Measurements from ENCODE around the gene CTTN.

Gene CTTN

DNA sequence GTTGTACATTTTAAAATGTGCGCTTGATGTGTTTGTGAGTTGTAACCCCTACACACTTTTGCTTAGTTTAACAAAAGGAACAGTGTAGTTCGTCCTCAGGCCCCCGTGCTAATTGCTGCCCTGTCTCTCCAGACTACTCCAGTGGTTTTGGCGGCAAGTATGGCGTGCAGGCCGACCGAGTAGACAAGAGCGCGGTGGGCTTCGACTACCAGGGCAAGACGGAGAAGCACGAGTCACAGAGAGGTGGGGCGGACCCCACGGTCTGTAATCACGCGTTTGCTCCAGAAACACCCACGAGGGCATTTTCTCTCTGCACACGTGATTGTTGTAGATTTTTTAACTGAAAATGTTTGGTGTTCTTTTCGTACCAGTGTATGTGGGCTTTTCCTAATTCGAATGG is 18.6 kb downstream of the CTTN start:
- no peak for DNase-seq (ENCODE audit: low spot score)
- TF ChIP-seq, protein P1, sequence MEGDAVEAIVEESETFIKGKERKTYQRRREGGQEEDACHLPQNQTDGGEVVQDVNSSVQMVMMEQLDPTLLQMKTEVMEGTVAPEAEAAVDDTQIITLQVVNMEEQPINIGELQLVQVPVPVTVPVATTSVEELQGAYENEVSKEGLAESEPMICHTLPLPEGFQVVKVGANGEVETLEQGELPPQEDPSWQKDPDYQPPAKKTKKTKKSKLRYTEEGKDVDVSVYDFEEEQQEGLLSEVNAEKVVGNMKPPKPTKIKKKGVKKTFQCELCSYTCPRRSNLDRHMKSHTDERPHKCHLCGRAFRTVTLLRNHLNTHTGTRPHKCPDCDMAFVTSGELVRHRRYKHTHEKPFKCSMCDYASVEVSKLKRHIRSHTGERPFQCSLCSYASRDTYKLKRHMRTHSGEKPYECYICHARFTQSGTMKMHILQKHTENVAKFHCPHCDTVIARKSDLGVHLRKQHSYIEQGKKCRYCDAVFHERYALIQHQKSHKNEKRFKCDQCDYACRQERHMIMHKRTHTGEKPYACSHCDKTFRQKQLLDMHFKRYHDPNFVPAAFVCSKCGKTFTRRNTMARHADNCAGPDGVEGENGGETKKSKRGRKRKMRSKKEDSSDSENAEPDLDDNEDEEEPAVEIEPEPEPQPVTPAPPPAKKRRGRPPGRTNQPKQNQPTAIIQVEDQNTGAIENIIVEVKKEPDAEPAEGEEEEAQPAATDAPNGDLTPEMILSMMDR (IDR thresholded peaks at IDR 0.05; ENCODE audit: extremely low read depth, missing control alignments), result no peak

GRCh38 chr11:70418130-70418529 is 19.8 kb downstream of the CTTN start:
- TF ChIP-seq, protein P1 (IDR thresholded peaks at IDR 0.05; ENCODE audit: extremely low read depth, missing control alignments), result no peak
- DNase-seq (ENCODE audit: low spot score), result no peak

DNA sequence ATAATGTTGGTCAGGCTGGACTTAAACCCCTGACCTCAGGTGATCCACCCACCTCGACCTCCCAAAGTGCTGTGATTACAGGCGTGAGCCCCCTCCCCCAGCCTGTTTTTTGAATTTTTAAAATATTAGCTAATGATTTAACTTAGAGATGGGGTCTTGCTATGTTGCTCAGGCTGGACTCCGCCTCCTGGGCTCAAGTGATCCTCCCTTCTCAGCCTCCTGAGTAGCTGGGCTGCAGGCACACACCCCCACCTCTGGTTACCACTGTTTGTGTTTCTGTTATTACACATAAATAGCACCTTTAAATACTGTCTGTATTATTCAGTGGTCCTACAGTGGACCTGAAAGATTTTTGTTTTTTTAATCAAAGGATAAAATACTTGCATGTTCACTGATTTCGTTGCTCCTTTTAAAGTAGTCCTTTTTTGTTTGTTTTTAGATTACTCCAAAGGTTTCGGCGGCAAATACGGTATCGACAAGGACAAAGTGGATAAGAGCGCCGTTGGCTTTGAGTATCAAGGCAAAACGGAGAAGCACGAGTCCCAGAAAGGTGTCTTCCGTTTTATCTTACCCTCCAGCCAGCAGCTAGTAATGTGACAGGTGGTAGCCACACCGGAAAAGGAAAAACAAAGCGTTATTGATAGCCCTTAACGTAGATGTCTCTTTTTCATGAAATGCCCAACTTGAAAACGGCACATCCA is 21.1 kb downstream of the CTTN start:
- DNase-seq (ENCODE audit: low spot score), result no peak
- TF ChIP-seq, protein P1 (IDR thresholded peaks at IDR 0.05; ENCODE audit: extremely low read depth, missing control alignments), result no peak

- no peak for DNase-seq (ENCODE audit: low spot score)
- TF ChIP-seq, protein P1 (IDR thresholded peaks at IDR 0.05; ENCODE audit: extremely low read depth, missing control alignments), result no peak
Observed at GRCh38 chr11:70420008-70420464, 21.7 kb downstream of the CTTN start.

- TF ChIP-seq, protein P1 (IDR thresholded peaks at IDR 0.05; ENCODE audit: extremely low read depth, missing control alignments), result no peak
- no peak for DNase-seq (ENCODE audit: low spot score)
Observed at GRCh38 chr11:70420496-70420895, 22.2 kb downstream of the CTTN start.

GRCh38 chr11:70421123-70421522 is 22.8 kb downstream of the CTTN start:
- TF ChIP-seq, protein P1 (IDR thresholded peaks at IDR 0.05; ENCODE audit: extremely low read depth, missing control alignments), result no peak

DNA sequence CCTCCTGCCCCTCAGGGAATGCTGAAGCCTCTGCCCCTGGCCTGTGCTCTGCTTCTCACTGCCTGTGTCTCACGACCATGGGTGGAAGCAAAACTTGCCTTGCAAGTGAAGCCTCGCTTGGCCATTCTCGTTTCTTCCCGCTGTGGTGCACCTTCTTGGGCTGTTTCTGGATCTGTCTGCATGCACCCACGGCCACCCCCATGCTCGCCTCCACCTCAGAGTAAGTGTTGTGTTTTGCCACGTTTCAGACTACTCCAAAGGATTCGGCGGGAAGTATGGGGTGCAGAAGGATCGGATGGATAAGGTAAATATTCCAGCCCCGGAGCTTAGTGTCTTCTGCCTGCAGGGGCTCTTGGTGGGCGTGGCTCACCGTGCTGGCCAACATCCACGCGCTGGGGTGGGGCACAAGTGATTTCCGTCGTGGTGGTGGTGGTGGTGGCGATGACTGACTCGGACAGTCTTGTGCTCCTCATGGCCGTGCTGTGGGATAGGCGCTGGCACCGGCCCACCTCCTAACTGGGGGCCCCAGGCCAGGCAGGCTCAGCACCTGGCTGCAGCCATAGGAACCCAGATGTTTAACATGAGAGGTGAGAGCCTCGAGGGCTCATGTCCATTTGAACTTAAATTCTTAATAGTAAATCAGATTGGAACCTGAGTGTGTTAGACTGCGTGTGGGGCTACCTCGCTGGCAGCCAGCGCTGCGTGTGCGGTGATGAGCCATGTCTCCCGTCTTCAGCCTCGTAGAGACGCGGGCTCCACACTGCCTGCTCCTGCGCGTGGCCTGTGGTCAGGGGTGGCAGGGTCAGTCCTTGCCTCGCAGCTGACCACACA is 24.6 kb downstream of the CTTN start:
- TF ChIP-seq, protein P1 (IDR thresholded peaks at IDR 0.05; ENCODE audit: extremely low read depth, missing control alignments), result no peak
- DNase-seq (ENCODE audit: low spot score), result no peak

More at GRCh38 chr11:70421123-70421522, 22.8 kb downstream of the CTTN start:
- DNase-seq (ENCODE audit: low spot score), result no peak
